HG02870 (cell line): ENCODE measurements around the gene SLC6A1.

Source experiments
- ATAC-seq: cut with Tn5 transposase; IDR thresholded peaks from one replicate; pipeline ENCODE4 v1.9.1; 2021; ENCODE audit warnings: mild to moderate bottlenecking, moderate library complexity; ENCODE audit not compliant: unreplicated experiment

The SLC6A1 gene

DNA sequence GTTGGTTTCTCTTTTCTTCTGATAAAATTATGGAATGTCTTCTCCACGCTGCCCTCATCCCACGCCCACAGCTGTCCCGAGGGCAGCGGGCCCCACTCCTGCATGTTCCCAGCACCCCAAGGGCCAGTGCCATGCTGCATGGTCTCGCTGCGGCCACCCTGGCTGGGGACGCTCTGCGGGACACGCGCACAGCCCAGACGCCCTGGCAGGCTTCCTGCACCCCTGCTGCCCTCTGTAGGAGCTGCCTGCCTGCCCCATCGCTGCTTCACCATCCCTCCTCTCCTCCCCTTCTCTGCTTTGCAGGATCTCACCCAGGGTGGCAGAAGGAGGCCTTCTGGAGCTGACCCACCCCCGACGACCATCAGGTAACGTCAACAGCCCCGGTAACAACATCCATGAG, 22.8 kb downstream of the SLC6A1 start:
- ATAC-seq = no peak

DNA sequence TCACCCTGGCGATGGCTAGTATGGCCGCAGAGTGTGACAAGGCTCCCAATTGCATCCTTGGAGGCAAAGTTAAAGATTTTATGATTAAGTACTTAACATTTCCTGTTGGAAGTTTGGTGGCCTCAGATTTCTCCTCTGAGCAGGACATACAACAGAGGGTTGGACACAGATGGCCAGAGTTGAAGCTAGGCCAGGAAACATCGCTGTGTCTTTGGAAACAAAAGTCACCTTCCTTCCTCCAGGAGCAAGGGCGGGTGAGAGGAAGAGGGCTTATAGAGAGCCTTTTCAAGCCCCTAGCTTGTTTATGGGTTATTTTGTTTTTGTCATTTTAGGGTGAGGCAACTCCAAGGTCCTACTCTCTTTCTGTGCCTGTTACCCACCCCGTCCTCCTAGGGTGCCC, 24.2 kb downstream of the SLC6A1 start:
- no peak for ATAC-seq

DNA sequence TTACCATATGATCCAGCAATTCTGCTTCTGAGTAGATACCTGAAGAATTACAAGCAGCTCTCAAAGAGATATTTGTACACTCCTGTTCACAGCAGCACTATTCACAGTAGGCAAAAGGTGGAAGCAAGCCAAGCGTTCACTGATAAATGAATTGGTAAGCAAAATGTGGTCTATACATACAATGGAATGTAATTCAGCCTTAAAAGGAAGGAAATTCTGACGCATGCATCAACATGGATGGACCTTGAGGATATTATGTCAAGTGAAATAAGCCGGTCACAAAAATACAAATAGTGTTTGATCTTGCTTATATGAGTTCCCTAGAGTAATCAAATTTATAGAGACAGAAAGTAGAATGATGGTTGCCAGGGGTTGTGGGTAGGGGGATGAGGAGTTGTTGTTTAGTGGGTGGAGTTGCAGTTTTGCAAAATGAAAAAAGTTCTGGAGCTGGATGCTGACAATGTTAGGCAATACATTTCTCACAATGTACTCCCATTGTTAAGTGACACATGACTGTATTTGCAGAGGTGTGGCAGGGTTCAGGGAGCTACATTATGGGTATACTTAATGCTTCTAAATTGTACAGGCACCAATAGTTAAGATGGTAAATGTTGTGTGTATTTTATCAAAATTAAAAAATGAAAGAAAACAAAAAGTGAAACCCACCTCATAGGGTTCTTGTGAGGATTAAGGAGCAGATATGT, 26.7 kb downstream of the SLC6A1 start:
- ATAC-seq = no peak

DNA sequence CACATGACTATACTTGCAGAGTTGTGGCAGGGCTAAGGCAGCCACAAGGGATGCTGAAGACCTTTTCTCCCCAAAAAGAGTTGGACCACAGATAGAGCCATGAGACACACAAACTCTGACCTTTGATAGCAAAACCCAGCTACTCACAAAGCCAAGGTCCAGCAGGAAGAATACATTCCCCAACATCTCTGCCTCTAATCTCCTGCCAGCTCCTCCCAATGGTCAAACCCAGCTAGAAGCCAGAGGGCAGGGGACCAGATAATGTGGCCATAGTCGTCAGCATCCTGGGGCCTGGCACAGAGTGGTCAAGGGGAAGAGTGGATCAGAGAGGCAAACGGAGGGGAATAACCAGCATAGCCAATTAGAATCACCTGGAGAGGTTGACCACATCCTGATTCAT, 28.2 kb downstream of the SLC6A1 start:
- no peak for ATAC-seq

DNA sequence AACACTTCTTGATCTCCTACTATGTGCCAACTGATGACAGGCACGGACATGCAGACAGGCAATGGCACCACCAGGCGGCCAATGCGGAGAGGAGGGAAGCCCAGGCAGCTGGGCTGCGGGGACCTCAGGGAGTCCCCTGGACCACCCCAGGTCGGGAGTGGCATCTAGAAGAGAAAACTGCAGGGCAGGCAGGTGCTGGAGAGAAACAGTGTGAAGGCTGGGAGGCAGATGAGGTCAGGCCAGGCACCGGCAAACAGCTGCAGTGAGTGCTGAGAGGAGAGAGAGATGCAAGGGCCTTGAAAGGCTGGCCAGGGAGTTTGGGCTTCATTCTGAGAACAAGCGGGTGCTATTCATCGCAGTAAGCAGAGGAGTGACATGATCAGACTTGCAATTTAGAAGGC, 29.1 kb downstream of the SLC6A1 start:
- ATAC-seq = no peak

DNA sequence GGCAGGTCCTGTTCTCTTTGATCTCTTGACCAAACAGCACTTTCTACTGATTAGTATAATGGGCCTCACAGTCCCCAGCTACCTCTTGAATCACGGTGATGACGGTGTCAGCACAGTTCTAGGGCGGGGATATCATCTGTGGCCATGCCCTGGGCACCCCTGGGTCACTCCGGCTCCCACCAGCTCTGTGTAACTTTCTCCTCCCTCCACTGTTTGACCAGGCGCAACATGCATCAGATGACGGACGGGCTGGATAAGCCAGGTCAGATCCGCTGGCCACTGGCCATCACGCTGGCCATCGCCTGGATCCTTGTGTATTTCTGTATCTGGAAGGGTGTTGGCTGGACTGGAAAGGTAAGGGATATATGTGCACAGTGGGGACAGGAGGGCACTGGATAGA, 29.6 kb downstream of the SLC6A1 start:
- ATAC-seq = no peak

DNA sequence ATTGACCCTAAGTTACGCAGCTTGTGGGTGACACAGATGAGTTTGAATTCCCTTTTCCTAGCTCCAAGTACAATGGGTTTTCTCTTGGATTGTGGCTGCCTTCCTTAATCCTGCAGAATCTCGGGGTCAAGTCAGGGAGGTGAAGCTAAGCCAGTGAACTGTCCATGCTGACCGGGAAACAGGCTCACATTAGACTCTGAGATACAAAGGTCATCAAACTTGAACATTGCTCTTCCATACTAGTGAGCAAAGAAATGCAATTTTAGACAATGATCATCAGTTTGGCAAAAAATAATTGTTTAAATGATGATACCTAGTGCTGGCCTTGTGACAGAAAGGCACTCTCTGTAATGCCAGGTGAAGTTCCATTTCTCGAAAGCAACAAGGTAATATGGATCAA, 31.6 kb downstream of the SLC6A1 start:
- ATAC-seq = no peak

DNA sequence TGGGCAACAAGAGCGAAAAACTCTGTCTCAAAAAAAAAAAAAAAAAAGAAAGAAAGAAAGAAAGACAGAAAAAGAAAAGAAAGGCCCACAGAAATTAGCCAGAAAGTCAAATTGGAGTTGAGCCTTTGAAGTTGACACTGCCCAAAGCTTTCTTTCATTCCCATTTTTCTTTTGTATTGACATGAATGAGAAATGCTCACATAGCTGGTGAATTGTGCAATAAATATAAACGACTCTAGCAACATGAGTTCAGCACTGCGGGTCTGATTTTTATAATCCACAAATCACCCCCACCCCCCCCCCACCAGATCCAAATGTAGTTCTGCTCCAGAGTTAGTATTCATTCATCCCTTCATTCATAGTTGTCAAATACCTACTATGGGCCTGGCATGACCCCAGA, 37.4 kb downstream of the SLC6A1 start:
- no peak for ATAC-seq

DNA sequence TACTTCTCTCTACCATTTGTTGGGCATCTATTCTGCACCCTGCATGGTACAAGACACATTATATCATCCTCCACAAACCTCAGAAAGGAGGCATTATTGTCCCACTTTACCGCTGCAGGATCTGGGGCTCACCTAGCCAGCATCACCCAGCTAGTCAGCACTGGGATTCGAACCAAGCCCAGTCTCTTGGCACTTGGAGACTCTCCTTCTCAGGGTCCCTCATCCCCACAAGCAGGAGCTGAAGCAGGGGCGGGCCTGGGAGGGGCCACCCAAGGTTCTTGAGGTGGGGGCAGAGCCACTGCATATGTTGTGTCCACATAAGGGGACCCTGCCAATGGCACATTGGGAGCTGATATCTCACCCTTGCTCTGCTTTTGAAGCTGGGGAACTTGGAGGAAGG, 41.3 kb downstream of the SLC6A1 start:
- ATAC-seq = no peak

DNA sequence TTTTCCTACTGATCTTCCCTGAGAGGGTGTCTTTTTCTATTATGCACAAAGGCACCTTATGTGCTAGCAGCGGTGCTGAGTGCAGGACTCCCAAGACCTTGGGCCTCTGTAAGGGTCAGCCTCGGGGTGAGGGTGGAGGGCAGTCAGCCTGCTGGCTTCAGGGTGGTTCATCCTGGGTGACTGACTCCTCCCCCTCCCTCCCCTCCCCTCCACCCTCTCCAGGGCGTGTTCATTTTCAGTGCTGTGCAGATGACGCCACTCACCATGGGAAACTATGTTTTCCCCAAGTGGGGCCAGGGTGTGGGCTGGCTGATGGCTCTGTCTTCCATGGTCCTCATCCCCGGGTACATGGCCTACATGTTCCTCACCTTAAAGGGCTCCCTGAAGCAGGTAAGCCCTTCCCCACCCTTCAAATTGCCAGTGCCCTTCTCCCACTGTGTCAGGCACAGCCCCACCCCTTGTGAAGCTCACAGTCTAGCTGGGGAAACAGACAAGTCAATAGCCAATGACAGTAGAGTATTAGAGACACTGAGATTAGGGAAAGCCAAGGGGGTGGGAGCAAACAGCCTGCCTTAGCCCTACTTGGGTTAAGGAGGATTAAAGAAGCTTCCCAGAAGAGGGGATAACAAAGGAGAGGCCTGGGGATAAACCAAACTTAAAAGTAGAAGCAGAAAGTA, 41.9 kb downstream of the SLC6A1 start:
- no peak for ATAC-seq

DNA sequence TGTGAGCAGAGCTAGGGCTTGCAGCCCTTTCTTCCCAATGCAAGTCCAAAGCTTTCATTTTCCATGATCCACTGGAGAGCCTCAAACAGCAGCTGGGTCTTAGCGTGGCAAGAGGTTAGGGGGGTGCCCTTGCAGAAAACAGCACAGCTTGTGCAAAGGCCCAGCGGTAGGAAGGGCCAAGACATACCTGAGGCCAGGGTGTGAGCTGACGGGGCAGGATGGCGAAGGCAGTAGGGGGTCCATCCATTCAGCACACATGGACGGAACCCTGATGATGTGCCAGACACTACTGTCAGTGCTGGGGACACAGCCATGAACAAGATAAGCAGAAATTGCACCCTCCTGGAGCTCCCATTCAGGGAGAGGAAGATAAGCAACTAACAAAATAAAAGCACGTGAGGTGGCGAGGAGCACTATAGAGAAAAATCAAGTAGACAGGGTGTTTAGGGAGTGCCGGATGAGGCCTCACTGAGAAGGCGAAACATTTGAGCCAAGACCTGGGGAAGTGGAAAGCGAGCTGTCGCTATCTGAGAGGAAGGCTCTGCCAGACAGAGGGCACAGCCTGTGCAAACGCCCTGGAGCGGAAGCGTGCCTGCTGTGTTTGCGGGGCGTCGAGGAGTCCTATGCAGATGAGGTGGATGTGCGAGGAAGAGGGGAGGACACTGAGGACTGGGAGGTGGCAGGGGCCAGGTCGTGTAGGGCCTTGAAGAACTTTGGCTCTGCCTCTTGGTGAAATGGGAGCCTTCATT, 43.4 kb downstream of the SLC6A1 start:
- ATAC-seq = no peak

DNA sequence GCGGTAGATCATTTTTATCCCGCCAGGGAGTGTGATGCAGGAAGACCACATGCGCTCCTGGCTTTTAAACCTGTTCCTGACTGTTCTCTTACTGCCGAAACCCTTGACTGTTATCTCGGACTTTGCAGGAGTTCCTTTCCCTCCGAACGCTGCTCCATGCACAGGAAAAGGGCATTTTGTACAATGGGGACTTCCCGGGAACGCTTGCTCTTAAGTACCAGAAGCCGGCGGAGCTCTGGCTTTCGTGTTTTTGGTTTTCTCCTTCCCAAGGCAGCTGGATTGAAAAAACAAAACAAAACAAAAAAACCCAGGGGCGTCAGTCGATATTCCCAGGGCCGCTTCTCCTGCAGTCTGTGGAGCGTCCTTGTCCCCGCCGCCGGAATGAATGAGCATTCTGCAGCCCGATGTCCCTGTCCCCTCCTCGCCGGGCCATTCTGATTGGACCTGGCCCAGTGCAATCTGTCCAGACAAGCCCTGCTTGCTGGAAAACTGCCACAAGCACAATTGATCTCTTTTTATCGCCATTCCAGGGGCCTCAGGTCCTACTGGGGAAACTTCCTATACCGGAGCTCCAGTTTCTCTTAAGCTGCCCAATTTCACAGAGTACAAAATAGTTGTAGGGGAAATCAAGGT, 44.8 kb downstream of the SLC6A1 start:
- no peak for ATAC-seq

DNA sequence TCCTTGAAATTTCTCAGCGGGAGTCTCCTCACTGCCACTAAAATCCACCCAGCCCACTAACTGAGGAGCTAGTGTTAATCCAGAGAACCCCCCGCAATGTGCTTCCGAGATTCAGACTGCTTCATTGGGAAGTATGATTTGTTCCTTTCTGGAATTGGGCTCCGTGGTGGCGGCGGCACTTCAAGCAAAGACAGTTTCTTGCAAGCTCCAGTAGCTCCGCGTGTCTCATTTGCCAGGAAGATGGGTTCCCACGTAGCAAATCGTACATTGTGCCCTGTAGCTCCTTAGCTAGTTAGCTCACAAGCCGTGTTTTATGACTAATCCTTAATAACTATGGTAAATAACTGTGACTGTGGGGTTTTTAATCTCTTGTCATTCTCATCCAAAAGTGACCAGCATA, 45.4 kb downstream of the SLC6A1 start:
- no peak for ATAC-seq

DNA sequence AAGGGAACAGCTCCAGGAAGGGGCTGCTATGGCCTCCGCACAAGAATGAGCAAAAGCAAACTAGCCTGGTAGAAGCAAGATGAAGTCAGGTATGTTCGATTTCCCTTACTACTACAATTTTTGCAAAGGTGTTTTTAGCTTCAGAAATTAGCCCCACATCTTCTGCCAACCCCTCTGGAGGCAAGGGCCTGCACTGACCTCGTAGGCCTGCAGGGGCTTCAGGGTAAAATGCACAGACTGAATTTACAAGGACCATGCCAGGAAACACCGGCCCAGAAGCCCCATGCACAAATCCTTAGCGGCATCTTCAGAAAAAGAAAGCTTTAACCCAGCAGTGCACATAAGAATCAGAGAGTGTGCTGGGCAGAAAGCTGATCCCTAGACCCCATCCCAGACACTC, 53.0 kb downstream of the SLC6A1 start:
- ATAC-seq = no peak

DNA sequence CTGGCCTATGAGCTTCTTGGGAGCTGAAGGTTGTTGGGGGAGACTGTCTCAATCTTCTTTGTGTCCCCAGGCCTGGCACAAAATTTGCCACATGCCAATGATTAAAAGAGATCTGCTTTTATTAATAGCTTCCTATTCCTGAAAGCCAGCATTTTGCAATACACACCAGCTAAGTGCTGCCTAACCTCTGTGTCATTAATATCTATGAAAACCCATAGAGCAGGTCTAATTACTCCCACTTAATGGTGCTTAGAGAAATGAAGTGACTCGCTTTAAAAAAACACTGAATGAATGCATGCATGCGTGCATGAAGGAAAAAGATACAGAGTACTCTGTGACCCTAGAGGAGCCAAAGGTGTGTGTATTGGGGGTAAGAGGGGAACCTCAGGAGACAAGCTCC, 55.0 kb downstream of the SLC6A1 start:
- ATAC-seq = no peak

DNA sequence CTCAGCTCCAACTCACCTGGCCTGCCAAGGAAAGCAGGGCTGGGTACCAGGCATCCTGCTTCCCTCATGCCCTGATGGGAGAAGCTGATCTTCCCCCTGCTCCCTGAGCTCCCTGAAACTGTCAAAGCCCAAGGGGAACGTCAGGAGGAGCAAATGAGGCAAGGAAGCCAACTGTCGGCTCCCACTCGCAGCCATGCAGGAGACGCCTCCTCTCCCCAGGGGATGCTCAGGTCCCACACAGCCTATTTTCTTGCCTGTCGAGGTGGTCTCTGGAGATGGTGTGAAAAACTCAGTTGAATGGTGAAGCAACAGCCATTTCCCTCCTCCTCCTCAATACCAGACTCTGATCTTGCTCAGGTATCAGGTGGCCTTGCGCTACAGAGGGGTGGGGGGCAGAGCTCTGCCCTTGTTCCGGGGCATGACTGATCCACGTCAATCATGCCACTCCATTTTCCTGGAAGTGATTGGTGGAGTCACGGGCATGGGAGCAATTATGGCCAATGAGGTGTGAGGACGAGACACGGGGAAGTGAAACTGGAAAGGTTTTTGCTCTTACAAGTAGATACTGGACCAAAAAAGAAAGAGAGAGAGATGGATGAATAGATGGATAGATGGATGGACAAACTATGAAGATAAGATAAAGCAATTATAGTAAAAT, 58.2 kb downstream of the SLC6A1 start:
- no peak for ATAC-seq

DNA sequence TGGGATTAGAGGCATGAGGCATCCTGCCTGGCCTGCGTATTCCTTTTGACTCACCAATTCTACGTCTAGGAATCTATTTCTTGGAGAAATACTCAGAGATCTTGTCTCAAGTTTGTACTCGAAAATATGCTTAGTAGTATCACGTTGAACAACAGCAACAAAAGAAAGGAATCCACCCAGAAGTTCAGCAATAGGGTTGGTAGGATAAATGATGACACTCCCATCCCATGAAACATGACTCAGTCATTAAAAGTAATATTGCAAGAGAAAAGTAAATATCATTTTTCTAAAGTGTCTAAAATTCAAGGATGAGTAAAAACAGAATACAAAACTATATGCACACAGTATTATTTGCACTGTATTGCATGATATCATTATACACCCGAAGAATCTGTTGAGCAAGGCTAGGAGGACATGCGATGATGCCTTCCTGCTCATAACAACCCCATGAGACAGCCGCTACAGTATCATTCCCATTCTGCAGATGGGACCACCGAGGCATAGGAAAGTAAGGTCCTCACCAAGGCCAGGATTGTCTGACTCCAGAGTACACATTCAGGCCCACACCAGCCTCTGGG, 61.5 kb downstream of the SLC6A1 start:
- ATAC-seq = no peak

DNA sequence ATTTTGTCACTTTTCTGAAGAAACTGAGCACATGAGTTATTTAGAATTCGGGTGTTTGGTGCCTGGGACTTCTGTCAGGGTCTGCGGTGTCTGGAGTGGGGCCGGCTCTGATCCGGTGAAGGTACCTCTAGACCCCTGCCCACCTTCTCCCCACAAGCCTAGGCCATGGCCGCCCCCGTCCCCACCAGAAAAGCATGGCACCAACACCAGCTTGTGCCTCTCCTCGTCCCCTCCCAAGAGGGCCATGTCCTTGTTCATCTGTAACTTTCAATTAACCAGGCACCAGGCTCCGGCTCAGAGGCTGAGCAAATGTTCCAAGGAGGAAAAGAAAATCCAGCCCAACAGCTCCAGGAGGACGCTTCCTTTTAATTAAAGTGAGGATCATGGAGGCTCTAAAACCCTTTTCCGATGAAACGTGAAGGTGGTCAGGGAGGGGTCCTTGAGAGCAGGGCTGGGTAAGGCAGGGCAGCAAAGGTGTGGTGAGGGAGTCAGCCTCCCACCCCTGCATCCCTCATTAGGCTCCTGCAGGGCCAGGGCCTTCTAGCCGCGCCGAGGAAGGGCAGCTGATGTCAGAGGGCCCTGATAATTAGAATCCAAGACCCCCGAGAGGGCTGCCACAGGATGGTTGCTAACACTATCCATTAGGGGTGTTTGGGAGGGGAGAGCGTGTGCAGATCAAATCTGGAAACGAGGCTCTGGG, 62.3 kb downstream of the SLC6A1 start:
- no peak for ATAC-seq

DNA sequence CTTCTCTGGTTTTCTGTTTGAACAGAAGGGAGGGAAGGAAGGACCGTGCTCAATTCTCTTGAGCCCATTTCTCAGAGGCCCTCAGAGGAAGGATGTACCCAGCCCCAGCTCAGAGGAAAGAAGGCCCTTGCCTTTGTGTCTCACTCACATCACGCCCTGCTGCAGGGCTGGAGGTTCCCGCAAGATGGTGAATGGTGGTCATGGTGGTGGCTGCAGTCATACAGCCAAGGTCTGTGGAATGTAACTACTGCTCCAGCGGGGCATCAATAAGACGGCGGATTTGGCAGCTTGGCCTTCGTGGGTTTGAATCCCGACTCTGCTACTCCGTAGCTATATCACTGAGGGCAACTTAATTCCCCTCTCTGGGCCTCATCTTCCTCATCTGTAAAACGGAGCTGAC, 62.9 kb downstream of the SLC6A1 start:
- no peak for ATAC-seq

DNA sequence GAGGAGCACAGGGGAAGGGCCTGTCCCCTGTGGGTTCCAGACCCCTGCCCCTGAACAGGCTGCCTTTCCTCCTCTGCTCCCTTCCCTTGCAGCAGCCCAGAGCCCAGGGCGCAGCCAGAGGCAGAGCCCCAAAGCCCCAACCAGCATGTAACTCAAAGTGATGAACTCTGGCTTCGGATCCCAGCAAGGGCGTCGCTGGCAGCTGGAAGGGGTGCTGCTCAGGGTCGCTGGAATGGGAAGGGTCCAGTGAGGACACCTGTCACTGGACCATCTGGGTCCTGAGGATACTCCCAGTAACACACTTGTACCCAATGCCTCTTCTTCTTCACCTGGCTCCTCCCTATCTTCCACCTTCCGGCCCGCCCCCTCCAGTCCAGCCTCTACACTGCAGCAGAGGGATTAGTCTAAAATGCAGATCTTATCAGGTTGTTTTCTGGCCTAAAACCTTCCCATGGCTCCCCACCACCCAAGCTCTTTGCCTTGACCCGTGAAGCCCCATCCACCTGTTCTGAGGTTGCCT, 64.0 kb downstream of the SLC6A1 start:
- ATAC-seq = no peak
